ENCODE results near the gene SELENBP1.

The SELENBP1 gene

DNA sequence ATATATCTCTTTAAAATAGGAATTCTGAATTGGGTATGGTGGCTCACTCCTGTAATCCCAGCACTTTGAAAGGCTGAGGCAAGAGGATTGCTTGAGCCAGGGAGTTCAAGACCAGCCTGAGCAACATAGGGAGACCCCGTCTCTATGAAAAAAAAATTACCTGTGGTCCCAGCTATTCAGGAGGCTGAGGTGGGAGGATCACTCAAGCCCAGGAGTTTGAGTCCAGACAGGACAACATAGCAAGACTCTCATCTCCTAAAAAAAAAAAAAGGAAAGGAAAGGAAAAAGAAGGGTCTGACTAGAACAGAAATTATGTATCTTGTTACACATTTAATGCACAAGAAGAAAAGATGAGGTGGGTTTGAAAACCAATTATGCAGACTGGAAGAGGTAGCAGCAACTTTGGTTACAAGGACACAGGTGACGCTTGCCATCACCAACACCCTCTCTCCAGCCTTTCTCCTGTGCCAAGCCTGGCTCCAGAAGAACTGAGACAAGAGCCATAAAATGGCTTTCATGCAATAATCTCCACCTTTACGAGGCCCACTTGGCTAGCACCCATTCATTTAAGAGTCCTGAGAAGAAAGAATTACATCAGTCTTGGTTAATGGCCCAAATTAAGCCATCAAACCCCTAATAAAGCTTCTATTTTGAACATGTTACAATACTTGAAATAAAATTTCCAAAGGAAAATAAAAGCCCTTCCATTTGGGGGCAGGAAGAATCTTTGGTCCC lies 4.8 kb upstream of the SELENBP1 start:
- TF ChIP-seq, protein P1, sequence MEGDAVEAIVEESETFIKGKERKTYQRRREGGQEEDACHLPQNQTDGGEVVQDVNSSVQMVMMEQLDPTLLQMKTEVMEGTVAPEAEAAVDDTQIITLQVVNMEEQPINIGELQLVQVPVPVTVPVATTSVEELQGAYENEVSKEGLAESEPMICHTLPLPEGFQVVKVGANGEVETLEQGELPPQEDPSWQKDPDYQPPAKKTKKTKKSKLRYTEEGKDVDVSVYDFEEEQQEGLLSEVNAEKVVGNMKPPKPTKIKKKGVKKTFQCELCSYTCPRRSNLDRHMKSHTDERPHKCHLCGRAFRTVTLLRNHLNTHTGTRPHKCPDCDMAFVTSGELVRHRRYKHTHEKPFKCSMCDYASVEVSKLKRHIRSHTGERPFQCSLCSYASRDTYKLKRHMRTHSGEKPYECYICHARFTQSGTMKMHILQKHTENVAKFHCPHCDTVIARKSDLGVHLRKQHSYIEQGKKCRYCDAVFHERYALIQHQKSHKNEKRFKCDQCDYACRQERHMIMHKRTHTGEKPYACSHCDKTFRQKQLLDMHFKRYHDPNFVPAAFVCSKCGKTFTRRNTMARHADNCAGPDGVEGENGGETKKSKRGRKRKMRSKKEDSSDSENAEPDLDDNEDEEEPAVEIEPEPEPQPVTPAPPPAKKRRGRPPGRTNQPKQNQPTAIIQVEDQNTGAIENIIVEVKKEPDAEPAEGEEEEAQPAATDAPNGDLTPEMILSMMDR (IDR thresholded peaks at IDR 0.05; ENCODE audit: insufficient read depth, missing control alignments), result no peak
- FAIRE-seq, result no peak
- DNase-seq (ENCODE audit: insufficient read length, low spot score), result no peak

DNA sequence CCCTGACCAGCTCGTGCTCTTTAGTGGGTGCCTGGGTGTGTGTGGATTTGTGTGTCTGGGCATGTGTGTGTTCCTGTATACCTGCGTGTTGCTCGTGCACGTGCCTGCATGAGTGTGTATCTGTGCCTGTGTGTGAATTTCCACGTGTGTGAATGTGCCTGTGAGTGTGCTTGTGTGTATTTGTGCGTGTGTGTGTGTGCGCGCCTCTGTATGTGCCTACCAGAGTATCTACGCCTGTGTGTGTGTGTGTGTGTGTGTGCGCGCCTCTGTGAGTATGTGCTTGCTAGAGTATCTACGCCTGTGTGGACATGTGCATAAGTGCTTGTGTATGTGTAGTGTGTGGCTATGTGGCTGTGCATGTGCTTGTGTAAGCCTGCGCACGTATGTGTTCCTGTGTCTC lies 691 bp upstream of the SELENBP1 start:
- TF ChIP-seq, protein P1 (IDR thresholded peaks at IDR 0.05; ENCODE audit: insufficient read depth, missing control alignments), result no peak
- DNase-seq (ENCODE audit: insufficient read length, low spot score) (no peak), FAIRE-seq (no peak)

DNA sequence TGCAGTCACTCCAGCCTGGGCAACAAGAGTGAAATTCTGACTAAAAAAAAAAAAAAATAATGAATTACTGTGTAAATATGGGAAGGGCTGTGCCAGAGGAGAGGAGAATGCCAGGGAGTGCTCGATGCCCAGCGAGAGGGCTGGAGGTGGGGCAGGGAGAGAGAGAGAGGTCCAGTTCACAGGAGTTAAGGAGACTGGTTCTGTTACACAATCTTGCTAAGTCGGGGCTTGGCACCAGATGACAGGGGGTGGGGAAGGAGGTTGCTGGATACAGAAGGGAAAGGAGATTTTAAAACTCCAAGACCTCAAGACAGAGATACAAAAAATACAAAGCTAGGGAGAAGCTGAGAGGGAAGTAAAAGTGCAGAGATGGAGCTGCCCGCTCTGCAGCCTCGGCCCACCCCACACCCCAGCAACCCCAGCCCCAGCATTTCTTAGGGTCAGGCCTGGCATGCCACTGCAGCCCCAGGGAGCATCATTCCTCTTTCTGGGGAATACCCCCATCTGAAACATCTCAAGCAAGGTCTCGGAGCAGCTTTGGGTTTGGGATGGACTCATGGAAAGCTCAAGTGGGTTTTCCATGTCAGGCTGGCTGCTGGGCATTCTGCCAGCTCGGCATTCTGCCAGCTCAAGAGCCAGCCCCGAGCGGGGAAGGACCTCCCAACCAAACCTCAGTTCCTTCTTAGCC lies 991 bp downstream of the SELENBP1 start:
- FAIRE-seq (no peak), DNase-seq (ENCODE audit: insufficient read length, low spot score) (no peak)
- TF ChIP-seq, protein P1 (IDR thresholded peaks at IDR 0.05; ENCODE audit: insufficient read depth, missing control alignments), result no peak

DNA sequence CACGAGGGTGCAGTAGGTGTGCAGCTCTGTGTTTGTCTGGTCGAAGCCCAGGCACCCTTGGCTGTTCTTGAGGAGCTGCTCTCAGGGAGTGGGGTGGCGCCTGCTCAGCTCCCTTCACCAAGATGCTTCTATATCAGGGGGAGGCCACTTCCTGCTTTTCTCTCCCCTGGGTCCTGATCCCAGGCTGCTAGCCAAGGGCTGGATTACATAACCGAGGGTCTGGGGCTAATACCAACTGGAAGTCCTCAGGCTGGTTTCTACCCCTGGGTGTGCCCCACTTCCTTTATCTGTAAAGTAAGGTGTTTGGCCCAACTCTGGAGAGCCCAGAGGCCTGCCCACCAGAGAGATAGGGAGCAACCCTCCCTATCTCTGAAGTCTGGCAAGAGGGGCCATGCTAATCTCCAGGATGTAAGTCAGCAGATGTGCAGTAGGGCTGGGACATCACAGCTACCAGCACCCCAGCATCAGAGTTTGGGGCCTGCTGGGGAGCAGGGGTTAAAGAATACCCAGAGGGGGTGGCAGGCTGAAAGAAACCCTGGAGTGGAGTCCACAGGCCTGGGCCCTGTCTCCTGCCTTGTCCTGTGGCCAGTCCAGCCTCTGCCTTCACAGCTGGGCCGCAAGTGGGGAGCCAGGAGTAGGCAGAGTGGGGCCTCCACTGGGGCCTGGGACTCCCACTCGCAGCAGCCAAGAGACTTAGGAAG lies 2.1 kb downstream of the SELENBP1 start:
- TF ChIP-seq, protein P1 (IDR thresholded peaks at IDR 0.05; ENCODE audit: insufficient read depth, missing control alignments), result no peak
- FAIRE-seq (no peak), DNase-seq (ENCODE audit: insufficient read length, low spot score) (no peak)

DNA sequence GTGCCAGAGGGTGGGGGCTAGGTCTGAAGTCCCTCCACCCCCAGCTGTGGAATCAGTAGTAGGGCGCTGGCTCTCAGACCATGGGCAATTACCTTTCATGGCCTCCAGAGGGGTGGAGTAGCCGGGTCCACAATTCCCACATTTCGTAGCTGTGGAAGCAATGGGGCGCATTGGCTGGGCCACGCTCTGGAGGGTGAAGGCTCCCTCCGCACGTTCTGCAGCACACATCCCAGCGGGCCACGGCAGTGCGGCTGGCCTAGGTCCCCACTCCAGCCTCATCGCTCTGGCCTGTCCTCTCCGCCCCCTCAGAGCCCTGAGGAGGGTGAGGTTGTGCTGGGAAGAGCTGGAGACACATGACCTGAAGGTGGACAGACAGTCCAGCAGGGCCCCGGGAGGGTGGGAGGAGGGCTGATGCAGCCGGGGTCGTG lies 2.9 kb downstream of the SELENBP1 start:
- DNase-seq (ENCODE audit: insufficient read length, low spot score) (no peak), FAIRE-seq (no peak)
- TF ChIP-seq, protein P1 (IDR thresholded peaks at IDR 0.05; ENCODE audit: insufficient read depth, missing control alignments), result no peak

DNA sequence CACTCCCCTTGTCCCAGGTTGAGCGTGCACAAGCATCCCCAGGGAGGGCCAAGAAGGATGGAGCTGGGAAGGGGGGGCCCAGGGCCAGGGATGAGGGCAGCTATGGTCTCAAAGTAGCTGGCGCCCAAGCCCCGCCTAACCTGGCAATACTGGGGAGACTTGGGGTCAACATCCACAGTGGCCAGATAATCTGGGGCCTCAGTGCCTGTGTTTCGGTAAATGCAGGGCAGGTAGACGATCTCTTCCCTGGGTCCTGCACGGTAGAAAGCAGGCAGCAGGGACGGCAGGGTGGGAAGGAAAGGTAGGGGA lies 3.2 kb downstream of the SELENBP1 start:
- no peak for FAIRE-seq
- TF ChIP-seq, protein P1 (IDR thresholded peaks at IDR 0.05; ENCODE audit: insufficient read depth, missing control alignments), result no peak
- DNase-seq (ENCODE audit: insufficient read length, low spot score), result no peak
